HL-60 (cell line): Measurements from ENCODE around the gene C19orf47.

ENCODE experiments used
- DNase-seq, 2 experiments: peaks; one replicate each; pipeline ENCODE4 v3.0.0-alpha.2; 2010 to 2020; ENCODE audit warnings: low read depth in 1 of 2, low spot score in 1 of 2
- H3K27ac ChIP-seq: fragments of 250-450 bp; sonication (Bioruptor Pico); replicated peaks from 2 replicates; pipeline ENCODE4 v1.5.1; 2020; ENCODE audit warnings: mild to moderate bottlenecking, moderate library complexity
- H3K27me3 ChIP-seq: fragments of 250-450 bp; sonication (Bioruptor Pico); 2 replicates; pipeline ENCODE4 v1.5.1; 2021; ENCODE audit warnings: mild to moderate bottlenecking, moderate library complexity; ENCODE audit not compliant: insufficient read depth, poor library complexity, severe bottlenecking
- H3K4me3 ChIP-seq: replicated peaks from 2 replicates; pipeline ENCODE4 v1.5.1; 2011; ENCODE audit warnings: mild to moderate bottlenecking, control low read depth, low read length; ENCODE audit not compliant: insufficient read depth
- CTCF ChIP-seq: IDR thresholded peaks from one replicate; pipeline ENCODE4 v1.5.1; 2011; ENCODE audit warnings: low read length, control low read depth, inconsistent platforms; ENCODE audit not compliant: insufficient read depth
- GABPA ChIP-seq: IDR thresholded peaks from 2 replicates; pipeline ENCODE4 v1.6.1; 2012; ENCODE audit warnings: low read depth
- POLR2AphosphoS5 ChIP-seq: IDR thresholded peaks from 2 replicates; pipeline ENCODE4 v1.6.1; 2012; ENCODE audit warnings: low read depth
- REST ChIP-seq: IDR thresholded peaks from 2 replicates; pipeline ENCODE4 v1.6.1; 2012; ENCODE audit warnings: low read depth; ENCODE audit not compliant: insufficient replicate concordance
- SPI1 ChIP-seq: IDR thresholded peaks from 2 replicates; pipeline ENCODE4 v1.6.1; 2012; ENCODE audit warnings: low read depth, mild to moderate bottlenecking, borderline replicate concordance

Gene C19orf47

GRCh38 chr19:40281381-40282208 lies 66.6 kb downstream of the C19orf47 start:
- no peaks in the 10 kb centered on the region for H3K27me3 ChIP-seq
- H3K27ac ChIP-seq = no peak overlapping the region
- no peak for DNase-seq
- no peak for TF ChIP-seq POLR2AphosphoS5
- TF ChIP-seq REST = no peak
- TF ChIP-seq GABPA = no peak
- TF ChIP-seq CTCF = no peak
- no peak for TF ChIP-seq SPI1
- no peak overlapping the region for H3K4me3 ChIP-seq

GRCh38 chr19:40280608-40281221 lies 67.5 kb downstream of the C19orf47 start:
- no peaks in the 10 kb centered on the region for H3K27me3 ChIP-seq
- H3K4me3 ChIP-seq = no peak overlapping the region
- no peak for TF ChIP-seq CTCF
- TF ChIP-seq POLR2AphosphoS5 = no peak
- TF ChIP-seq REST = no peak
- no peak for TF ChIP-seq SPI1
- TF ChIP-seq GABPA = no peak
- no peak overlapping the region for H3K27ac ChIP-seq
- no peak for DNase-seq

GRCh38 chr19:40279761-40280607 lies 68.2 kb downstream of the C19orf47 start:
- peak in 1 of 2 experiments; percentile 23 for DNase-seq
- H3K4me3 ChIP-seq = no peak overlapping the region
- no peak for TF ChIP-seq REST
- TF ChIP-seq SPI1 = peak; percentile 51; the same call in 1 of the 2 replicates
- H3K27me3 ChIP-seq = no peaks in the 10 kb centered on the region
- H3K27ac ChIP-seq = no peak overlapping the region
